Stomach smooth muscle (tissue), 2 donors: ENCODE measurements around the gene GRIK4.
"Not testable (repeated sequence)": the region's sequence is repeated elsewhere in the genome, so short reads cannot be mapped to it uniquely, and the experiment has no call there.

Experiments used
- H3K27ac ChIP-seq: one replicate; pipeline ENCODE4 v1.7.0; 2013; ENCODE audit warnings: mild to moderate bottlenecking, low read length, inconsistent platforms
- H3K27me3 ChIP-seq, 2 donors: one replicate each; pipeline ENCODE4 v1.7.0; 2013; ENCODE audit warnings: low read length in 2 of 2; ENCODE audit not compliant: insufficient read depth in 2 of 2, control insufficient read depth in 1 of 2
- H3K36me3 ChIP-seq, 2 donors: one replicate each; pipeline ENCODE4 v1.7.0; 2013; ENCODE audit warnings: low read length in 2 of 2; ENCODE audit not compliant: control insufficient read depth in 2 of 2, insufficient read depth in 2 of 2
- H3K4me1 ChIP-seq: one replicate; pipeline ENCODE4 v1.7.0; 2013; ENCODE audit warnings: low read length; ENCODE audit not compliant: control insufficient read depth, insufficient read depth
- H3K4me3 ChIP-seq, 2 donors: one replicate each; pipeline ENCODE4 v1.7.0; 2013; ENCODE audit warnings: low read length in 2 of 2
- H3K9ac ChIP-seq, 2 donors: one replicate each; pipeline ENCODE4 v1.7.0; 2013; ENCODE audit warnings: low read length in 2 of 2, mild to moderate bottlenecking in 1 of 2
- H3K9me3 ChIP-seq, 2 donors: one replicate each; pipeline ENCODE4 v1.7.0; 2013; ENCODE audit warnings: low read length in 2 of 2; ENCODE audit not compliant: control insufficient read depth in 2 of 2
- donor health status: healthy.
- donor health status: Pancreatic carcinoma.

Gene GRIK4

DNA sequence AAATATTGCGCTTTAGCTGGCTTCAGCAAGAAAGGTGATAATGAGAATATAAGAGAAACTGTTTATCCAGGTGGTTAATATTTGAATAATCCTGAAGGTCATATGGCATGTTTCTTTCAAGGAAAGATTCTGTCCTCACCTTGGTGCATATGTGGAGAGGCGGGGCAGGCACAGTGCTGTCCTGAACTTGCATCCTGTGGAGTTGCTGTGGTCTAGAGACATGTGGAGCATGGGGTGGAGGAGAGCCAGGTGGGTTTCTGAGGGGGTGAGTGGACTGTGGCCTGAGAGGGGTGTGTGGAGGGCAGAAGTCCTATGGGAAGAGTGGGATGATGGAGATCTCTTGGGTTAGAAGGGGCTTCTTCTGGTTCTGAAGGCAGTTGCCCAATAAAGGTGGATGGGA, 65.5 kb downstream of the GRIK4 start:
- no peak overlapping the region for H3K27ac ChIP-seq
- H3K27me3 ChIP-seq: peaks cover 2 to 19% of the 10 kb centered on the region in 2 donors
- no peak overlapping the region for H3K9ac ChIP-seq
- no peaks in the 10 kb centered on the region for H3K36me3 ChIP-seq
- H3K9me3 ChIP-seq: no peaks in the 10 kb centered on the region
- H3K4me1 ChIP-seq: no peaks in the 10 kb centered on the region
- H3K4me3 ChIP-seq: no peak overlapping the region

DNA sequence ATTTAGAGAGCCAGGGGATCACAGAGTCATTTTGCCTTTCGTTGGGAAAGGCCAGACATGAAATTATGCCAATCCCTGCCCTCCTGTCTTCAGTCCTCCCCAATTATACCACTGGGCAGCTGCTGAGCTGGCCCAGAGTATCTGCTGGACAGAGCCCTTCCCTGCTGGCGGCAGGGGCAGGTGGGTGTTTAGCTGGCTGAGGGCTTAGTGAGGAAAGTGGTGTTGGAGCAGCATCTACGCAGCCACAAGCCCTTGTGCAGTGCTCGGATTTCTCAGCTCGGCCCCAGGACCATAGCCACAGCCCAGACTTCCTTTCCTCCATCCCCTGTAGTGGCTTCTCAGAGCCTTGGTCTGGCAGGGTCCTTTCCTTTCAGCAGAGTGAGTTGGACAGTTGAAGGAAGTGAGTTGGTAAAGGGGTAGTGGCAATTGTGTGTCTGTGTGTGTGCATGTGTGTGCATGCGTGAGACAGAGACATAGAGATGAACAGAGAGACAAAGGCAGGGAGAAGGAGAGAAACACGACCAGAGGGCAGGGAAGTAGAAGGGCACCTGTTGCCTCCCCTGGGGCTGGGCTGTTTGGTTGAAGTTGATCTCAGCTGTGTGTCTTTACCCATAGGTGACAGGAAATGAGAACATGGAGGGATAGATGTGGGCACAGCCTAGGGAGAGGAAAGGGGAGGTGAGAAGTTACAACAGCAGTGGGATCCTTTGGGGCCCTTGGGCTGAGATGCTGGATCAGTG, 66.2 kb downstream of the GRIK4 start:
- Histone ChIP-seq H3K36me3 (no peaks in the 10 kb centered on the region), H3K4me1 (no peaks in the 10 kb centered on the region), H3K4me3 (no peak overlapping the region), H3K9me3 (no peaks in the 10 kb centered on the region), H3K27ac (no peak overlapping the region), H3K9ac (no peak overlapping the region), H3K27me3 (peaks cover 2 to 15% of the 10 kb centered on the region in 2 donors)

DNA sequence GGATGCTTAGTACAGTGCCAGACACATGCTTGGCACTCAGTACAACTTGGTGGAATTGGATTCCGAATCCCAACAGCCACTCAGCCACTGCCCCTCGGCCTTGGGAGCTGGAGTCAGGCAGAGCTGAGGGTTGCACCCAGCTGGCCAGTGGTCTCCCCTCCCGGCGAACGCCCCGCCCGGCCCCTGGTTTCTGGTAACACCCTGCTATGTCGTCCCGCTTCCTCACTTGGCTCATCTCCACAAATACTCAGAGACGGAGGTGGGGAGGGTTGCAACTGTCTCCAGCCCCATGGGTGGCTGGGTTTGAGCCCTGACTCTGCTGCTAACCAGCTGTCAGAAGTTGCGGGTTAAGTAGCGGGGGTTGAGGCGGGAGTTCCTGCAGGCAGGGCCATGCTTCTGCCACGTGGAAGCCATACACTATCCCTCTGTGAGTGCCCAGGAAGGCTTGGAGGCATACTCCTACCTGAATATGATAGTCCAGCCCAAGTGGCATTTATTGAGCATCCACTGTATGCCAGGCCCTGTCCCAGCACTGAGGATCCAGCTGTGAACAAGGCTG, 67.1 kb downstream of the GRIK4 start:
- Histone ChIP-seq H3K27me3 (peaks cover 2 to 13% of the 10 kb centered on the region in 2 donors), H3K27ac (no peak overlapping the region), H3K9ac (no peak overlapping the region), H3K4me3 (no peak overlapping the region), H3K36me3 (no peaks in the 10 kb centered on the region), H3K9me3 (no peaks in the 10 kb centered on the region), H3K4me1 (no peaks in the 10 kb centered on the region)

DNA sequence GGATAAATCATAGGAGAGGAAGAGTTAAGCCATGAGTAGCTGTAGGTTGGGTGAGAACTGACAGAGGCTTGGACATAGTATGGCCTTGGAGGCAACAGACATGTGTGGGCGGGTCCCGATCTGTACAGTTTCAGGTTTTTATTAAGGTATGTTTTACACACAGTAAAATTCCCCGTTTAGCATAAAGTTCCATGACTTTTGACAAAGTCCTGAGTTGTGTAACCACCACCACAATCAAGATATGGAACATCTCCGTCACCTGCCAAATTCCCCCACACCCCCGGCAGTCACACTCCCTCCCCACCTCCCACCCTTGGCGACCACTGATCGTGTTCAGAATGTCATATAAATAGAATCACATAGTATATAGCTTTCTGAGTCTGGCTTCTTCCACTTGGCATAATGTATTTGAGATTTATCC, 68.1 kb downstream of the GRIK4 start:
- no peaks in the 10 kb centered on the region for H3K9me3 ChIP-seq
- no peak overlapping the region for H3K9ac ChIP-seq
- H3K36me3 ChIP-seq: no peaks in the 10 kb centered on the region
- peaks cover 2 to 13% of the 10 kb centered on the region in 2 donors for H3K27me3 ChIP-seq
- no peak overlapping the region for H3K27ac ChIP-seq
- no peak overlapping the region for H3K4me3 ChIP-seq
- no peaks in the 10 kb centered on the region for H3K4me1 ChIP-seq

DNA sequence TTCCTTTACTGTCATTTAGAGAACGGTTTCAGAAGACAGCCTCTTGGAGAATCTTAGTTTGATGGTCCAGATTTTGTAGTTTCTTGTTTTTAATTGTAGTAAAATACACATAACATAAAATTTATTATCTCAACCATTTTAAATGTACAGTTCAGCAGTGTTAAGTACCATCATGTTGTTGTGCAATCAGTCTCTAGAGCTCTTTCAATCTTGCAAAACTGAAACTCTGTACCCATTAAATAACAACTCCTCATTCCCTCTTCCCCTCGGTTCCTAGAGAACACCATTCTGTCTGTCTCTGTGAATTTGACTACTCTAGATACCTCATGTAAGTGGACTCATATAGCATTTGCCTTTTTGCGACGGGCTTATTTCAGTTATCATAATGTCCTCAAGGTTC, 69.8 kb downstream of the GRIK4 start:
- no peak overlapping the region for H3K9ac ChIP-seq
- H3K27me3 ChIP-seq: peaks cover 0 to 11% of the 10 kb centered on the region in 2 donors
- H3K36me3 ChIP-seq: no peaks in the 10 kb centered on the region
- H3K27ac ChIP-seq: no peak overlapping the region
- H3K4me3 ChIP-seq: no peak overlapping the region
- no peaks in the 10 kb centered on the region for H3K4me1 ChIP-seq
- no peaks in the 10 kb centered on the region for H3K9me3 ChIP-seq

DNA sequence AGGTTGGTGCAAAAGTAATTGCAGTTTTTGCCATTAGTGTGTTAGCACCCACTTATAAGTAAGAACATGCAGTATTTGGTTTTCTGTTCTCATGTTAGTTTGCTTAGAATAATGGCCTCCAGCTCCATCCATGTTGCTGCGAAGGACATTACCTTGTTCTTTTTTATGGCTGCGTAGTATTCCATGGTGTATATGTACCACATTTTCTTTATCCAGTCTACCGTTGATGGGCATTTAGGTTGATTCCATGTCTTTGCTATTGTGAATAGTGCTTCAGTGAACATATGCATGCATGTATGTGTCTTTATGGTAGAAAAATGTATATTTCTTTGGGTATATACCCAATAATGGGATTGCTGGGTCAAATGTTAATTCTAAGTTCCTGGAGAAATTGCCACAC, 71.0 kb downstream of the GRIK4 start:
- H3K9me3 ChIP-seq, H3K27ac ChIP-seq, H3K4me1 ChIP-seq, H3K4me3 ChIP-seq, H3K36me3 ChIP-seq, H3K9ac ChIP-seq, H3K27me3 ChIP-seq: not testable (repeated sequence)

DNA sequence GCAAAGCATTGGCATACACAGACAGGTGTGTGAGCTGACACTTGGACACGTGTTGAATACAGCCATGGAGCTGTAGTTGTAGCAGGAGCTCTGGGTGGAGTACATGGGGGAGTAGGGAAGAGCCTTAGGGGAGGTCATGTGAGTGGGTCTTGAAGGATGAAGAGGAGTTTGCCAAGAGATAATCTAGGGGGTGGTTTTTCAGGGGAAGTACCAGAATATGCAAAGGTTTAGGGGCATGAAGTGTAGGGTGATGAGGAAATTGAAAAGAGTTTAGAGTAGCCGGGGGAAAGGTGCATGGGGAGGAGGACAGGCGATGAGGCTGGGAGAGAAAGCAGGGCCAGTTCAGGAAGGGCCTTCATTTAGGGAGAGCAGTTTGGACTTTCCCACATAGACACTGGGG, 74.5 kb downstream of the GRIK4 start:
- H3K27me3 ChIP-seq: peaks cover 0 to 6% of the 10 kb centered on the region in 2 donors
- H3K9me3 ChIP-seq: no peaks in the 10 kb centered on the region
- no peak overlapping the region for H3K27ac ChIP-seq
- no peak overlapping the region for H3K4me3 ChIP-seq
- no peaks in the 10 kb centered on the region for H3K36me3 ChIP-seq
- no peak overlapping the region for H3K9ac ChIP-seq
- no peaks in the 10 kb centered on the region for H3K4me1 ChIP-seq

DNA sequence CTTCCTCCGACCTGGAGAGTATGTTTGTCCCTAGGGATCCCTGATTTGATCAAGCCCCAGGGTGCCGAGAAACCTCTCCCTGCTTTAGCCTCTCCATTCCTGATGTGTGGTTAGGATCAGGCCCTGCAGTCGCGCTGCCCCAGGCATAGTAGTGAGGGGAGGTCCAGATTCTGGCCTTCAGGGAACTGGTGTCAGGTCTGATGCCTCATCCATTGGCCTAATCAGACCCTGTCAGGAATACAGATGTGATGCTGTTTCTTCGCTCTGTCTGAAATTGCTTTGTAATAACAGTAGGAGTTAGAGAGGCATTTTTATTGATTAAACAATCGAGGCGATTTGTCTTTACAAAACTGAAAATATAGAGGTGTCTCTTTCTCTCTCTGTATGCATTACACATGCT, 75.2 kb downstream of the GRIK4 start:
- H3K27me3 ChIP-seq: peaks cover 0 to 6% of the 10 kb centered on the region in 2 donors
- H3K27ac ChIP-seq: no peak overlapping the region
- no peaks in the 10 kb centered on the region for H3K9me3 ChIP-seq
- H3K4me1 ChIP-seq: no peaks in the 10 kb centered on the region
- H3K4me3 ChIP-seq: no peak overlapping the region
- H3K9ac ChIP-seq: no peak overlapping the region
- no peaks in the 10 kb centered on the region for H3K36me3 ChIP-seq

DNA sequence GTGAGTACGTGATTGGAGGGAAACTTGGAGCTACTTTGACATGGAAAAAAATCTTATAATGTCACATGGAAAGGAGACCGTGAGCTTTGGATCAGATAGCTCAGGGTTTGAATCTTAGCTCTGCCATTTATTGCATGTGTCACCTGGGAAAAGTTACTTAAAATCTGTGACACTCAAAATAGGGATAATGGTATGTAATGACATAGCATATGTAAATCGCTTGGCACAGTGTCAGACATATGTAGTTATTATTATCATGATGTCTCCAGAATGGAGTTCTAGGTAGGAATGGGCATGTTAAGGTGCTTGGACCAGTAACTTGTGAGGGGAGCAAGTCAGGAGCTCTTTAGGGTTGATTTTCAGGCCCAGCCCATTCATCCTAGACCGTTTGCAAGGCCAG, 75.8 kb downstream of the GRIK4 start:
- no peak overlapping the region for H3K27ac ChIP-seq
- H3K9ac ChIP-seq: no peak overlapping the region
- no peaks in the 10 kb centered on the region for H3K36me3 ChIP-seq
- no peak overlapping the region for H3K4me3 ChIP-seq
- H3K9me3 ChIP-seq: no peaks in the 10 kb centered on the region
- peaks cover 0 to 6% of the 10 kb centered on the region in 2 donors for H3K27me3 ChIP-seq
- no peaks in the 10 kb centered on the region for H3K4me1 ChIP-seq

DNA sequence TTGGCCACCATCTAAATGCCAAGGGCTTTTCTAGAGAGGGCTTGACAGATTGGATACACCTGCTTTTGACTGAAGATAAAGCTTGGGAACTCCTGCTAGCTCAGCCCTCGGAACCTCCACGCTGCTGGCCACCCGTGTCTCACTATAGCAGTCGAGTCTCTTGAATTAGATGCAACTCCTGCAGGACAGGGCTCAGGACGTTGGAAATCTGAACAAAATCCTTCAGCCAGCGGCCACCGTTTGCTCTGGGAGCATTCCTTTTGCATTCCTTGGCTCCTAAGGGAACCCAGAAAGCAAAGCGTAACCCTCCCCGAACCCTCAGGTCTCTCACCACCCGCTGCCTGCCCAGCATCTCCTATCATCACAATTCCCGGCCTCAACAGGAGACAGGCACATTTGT, 77.8 kb downstream of the GRIK4 start:
- Histone ChIP-seq H3K4me3 (no peak overlapping the region), H3K36me3 (no peaks in the 10 kb centered on the region), H3K4me1 (no peaks in the 10 kb centered on the region), H3K9ac (no peak overlapping the region), H3K9me3 (no peaks in the 10 kb centered on the region), H3K27me3 (peaks cover 0 to 6% of the 10 kb centered on the region in 2 donors), H3K27ac (no peak overlapping the region)

DNA sequence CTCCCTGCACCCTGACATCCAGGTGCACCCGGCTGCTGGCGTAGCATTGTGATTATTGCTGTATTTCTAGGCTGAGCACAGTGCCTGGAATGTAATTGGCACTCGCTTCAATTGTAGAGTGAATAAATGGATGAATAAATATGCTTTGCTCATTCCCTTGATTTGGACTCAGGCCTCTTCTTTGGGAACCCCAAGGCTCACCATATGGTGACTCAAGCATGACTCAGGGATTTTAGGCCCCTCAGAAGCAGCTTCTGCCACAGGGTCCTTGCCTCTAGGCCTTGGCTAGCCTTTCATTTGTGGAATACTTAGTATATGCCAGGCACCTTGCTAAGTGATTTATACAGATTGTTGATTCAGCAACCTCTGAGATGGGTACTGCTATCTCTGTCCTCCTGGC, 78.9 kb downstream of the GRIK4 start:
- no peaks in the 10 kb centered on the region for H3K36me3 ChIP-seq
- no peaks in the 10 kb centered on the region for H3K9me3 ChIP-seq
- H3K4me3 ChIP-seq: no peak overlapping the region
- H3K27ac ChIP-seq: no peak overlapping the region
- no peaks in the 10 kb centered on the region for H3K4me1 ChIP-seq
- no peak overlapping the region for H3K9ac ChIP-seq
- peaks cover 0 to 6% of the 10 kb centered on the region in 2 donors for H3K27me3 ChIP-seq
